GM12878 (cell line): Measurements from ENCODE around the gene FAM222B. TPM values are rescaled to one million over a fixed set of nuclear protein-coding genes. Genes with fewer than 3 reads are reported as not detected.
A peak's percentile ranks its signal among the peaks of the same experiment; 100 is the strongest.

Experiments used
- BHLHE40 ChIP-seq, 2 experiments: fragments of 450-650 bp in 1 of 2; IDR thresholded peaks; 2 replicates each; pipeline ENCODE4 v1.6.1; 2011 to 2017; ENCODE audit warnings: low read depth in 2 of 2, borderline replicate concordance in 1 of 2, improper control_type of control experiment in 1 of 2, low read length in 1 of 2, mild to moderate bottlenecking in 1 of 2
- CBX5 ChIP-seq: sonication (generic); IDR thresholded peaks from 2 replicates; pipeline ENCODE4 v1.6.1; 2016; ENCODE audit warnings: low read depth, moderate library complexity, mild to moderate bottlenecking, inconsistent platforms
- CEBPZ ChIP-seq: fragments of 150-350 bp; IDR thresholded peaks from 2 replicates; pipeline ENCODE4 v1.6.1; 2016; ENCODE audit warnings: low read depth, low read length
- CHD2 ChIP-seq: IDR thresholded peaks from 2 replicates; pipeline ENCODE4 v1.6.1; 2011; ENCODE audit warnings: low read depth, low read length, improper control_type of control experiment, borderline replicate concordance
- CREB1 ChIP-seq: IDR thresholded peaks from 2 replicates; pipeline ENCODE4 v1.6.1; 2012; ENCODE audit warnings: low read depth, mild to moderate bottlenecking, inconsistent platforms
- HCFC1 ChIP-seq: fragments of 150-350 bp; IDR thresholded peaks from 2 replicates; pipeline ENCODE4 v1.6.1; 2014; ENCODE audit warnings: low read length
- HDAC2 ChIP-seq: fragments of 200-600 bp; sonication (generic); IDR thresholded peaks from 2 replicates; pipeline ENCODE4 v1.6.1; 2017
- MEF2A ChIP-seq: IDR thresholded peaks from 2 replicates; pipeline ENCODE4 v1.6.1; 2011; ENCODE audit warnings: low read depth, mild to moderate bottlenecking, low read length, moderate library complexity; ENCODE audit not compliant: insufficient read depth
- MTA2 ChIP-seq: fragments of 450-650 bp; IDR thresholded peaks from 2 replicates; pipeline ENCODE4 v1.6.1; 2016; ENCODE audit warnings: low read depth, mild to moderate bottlenecking, moderate library complexity
- MYB ChIP-seq: fragments of 150-350 bp; IDR thresholded peaks from 2 replicates; pipeline ENCODE4 v1.6.1; 2014; ENCODE audit warnings: mild to moderate bottlenecking, low read depth, low read length, borderline replicate concordance
- NR2C1 ChIP-seq: fragments of 450-650 bp; IDR thresholded peaks from 2 replicates; pipeline ENCODE4 v1.6.1; 2017; ENCODE audit warnings: antibody characterized with exemption, mild to moderate bottlenecking, moderate library complexity
- NR2C2 ChIP-seq: IDR thresholded peaks from 2 replicates; pipeline ENCODE4 v1.6.1; 2011; ENCODE audit warnings: borderline replicate concordance, low read depth; ENCODE audit not compliant: control insufficient read depth, insufficient read length
- POLR2A ChIP-seq: IDR thresholded peaks from 2 replicates; pipeline ENCODE4 v1.6.1; 2011; ENCODE audit warnings: low read depth, mild to moderate bottlenecking, low read length
- POU2F2 ChIP-seq: IDR thresholded peaks from 3 replicates; pipeline ENCODE4 v1.6.1; 2011; ENCODE audit warnings: low read depth, mild to moderate bottlenecking, low read length, borderline replicate concordance
- RUNX3 ChIP-seq: IDR thresholded peaks from 2 replicates; pipeline ENCODE4 v1.6.1; 2012; ENCODE audit warnings: low read length, inconsistent platforms
- TCF7 ChIP-seq: IDR thresholded peaks from 2 replicates; pipeline ENCODE4 v1.6.1; 2014; ENCODE audit warnings: antibody characterized with exemption, borderline replicate concordance
- USF1 ChIP-seq: IDR thresholded peaks from 2 replicates; pipeline ENCODE4 v1.6.1; 2011; ENCODE audit warnings: borderline replicate concordance, low read depth, mild to moderate bottlenecking, moderate library complexity, mixed read lengths, low read length; ENCODE audit not compliant: insufficient read depth; ENCODE audit errors: extremely low read length
- WRNIP1 ChIP-seq: IDR thresholded peaks from 2 replicates; pipeline ENCODE4 v1.6.1; 2011; ENCODE audit warnings: low read depth, low read length, improper control_type of control experiment, borderline replicate concordance
- ZBTB33 ChIP-seq: fragments of 450-650 bp; IDR thresholded peaks from 2 replicates; pipeline ENCODE4 v1.6.1; 2017; ENCODE audit warnings: mild to moderate bottlenecking
- ZNF592 ChIP-seq: fragments of 450-650 bp; IDR thresholded peaks from 2 replicates; pipeline ENCODE4 v1.6.1; 2017; ENCODE audit warnings: mild to moderate bottlenecking, moderate library complexity
- polyA plus RNA-seq, 11 experiments: library from polyadenylated mRNA; depleted of rRNA in 4 of 11; unstranded in 6 of 11; stranded (reverse) in 5 of 11; fragments of >200 nt; fragmentation: Nextera tagmentation in 4 of 11; fragmentation: Illumina TruSeq in 1 of 11; extraction: Ambion mirVana in 4 of 11; extraction: Trizol in 1 of 11; gene quantifications; 1 replicate in 1 of 11; 2 replicates in 10 of 11; pipeline versions ENCODE4 v1.2.1 to v1.2.3, GENCODE V29; 2011 to 2016; ENCODE audit warnings: inconsistent platforms in 2 of 11, missing spikeins in 2 of 11, low read depth in 1 of 11
- total RNA-seq, 4 experiments: library from RNA; depleted of rRNA in 3 of 4; stranded (reverse); fragments of >200 nt in 3 of 4; fragmentation: Illumina TruSeq in 1 of 4; extraction: Trizol in 1 of 4; gene quantifications; 2 replicates each; pipeline versions ENCODE4 v1.2.1 to v1.2.3, GENCODE V29; 2013 to 2021

FAM222B gene
- total and polyA plus RNA-seq, 10 of the 15 experiments (the other 5 are each of a cell fraction or from before 2014, with no cell fraction given): 2.8 to 18.3 (median 6.4) TPM

- TF ChIP-seq ZNF592 (no peak), RUNX3 (no peak), MYB (no peak), NR2C2 (no peak), BHLHE40 (IDR thresholded peaks at IDR 0.05; ENCODE audit: borderline replicate concordance in 1 of 2, low read depth in 2 of 2, low read length in 1 of 2) (peak; percentile 79 to 91), WRNIP1 (no peak), MTA2 (peak; percentile 68), NR2C1 (no peak), CEBPZ (no peak), ZBTB33 (no peak), USF1 (peak; percentile 36), HDAC2 (no peak), MEF2A (peak; percentile 74; the same call in 1 of the 2 replicates), TCF7 (no peak), POLR2A (no peak), POU2F2 (no peak), CHD2 (no peak), CREB1 (no peak), CBX5 (no peak), HCFC1 (no peak)
Observed at GRCh38 chr17:28738680-28739384, 103.8 kb downstream of the FAM222B start (continued).
